ENCODE results near the gene TBC1D2B.

TBC1D2B gene

DNA sequence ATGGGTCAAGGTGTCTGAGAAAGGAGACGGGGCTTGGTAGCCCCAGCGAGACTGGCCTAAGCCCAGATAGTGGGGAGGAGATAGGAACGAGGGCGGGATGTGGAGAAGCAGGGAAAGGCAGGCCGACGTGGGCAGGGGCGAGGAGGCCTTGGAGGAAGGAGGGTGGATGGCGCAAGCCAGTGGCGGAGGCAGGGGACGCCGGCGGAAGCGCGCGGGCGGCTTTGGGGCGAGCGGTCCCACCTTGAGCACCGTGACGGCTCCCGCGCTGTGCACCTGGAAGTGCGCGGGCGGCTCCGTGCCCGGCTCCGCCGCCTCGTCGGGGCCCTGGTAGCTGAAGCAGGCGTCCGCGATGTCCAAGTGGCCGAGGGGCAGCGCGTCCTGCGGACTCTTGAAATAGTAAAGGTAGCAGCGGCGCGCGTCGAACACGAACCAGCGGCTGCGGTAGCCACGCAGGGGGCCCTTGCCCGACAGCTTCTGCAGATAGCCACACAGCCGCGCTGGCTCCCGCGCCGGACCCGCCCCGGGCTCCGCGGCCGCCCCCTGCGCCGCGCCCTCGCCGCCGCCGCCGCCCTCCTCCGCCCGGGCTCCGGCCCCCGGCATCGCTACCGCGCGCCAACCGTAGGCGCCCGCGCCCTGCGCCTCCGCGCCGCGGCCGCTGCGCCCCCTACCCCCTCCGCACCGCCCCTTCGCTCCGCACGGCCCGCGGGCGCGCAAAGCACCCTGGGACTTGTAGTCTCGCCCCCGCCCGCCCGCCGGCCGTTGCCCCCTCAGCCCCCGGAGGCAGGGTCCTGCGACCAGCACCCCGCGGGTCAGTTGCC lies at the start of gene TBC1D2B:
TSS of gene TBC1D2B (minus strand) at position 659 of the 818 bp plus-strand sequence. CDS start at position 600, 59 bp downstream.
- DNase-seq (ENCODE audit: low read depth in 3 of 3, low spot score in 1 of 3), result peak in 2 of 3 donors; percentile 43 to 67

DNA sequence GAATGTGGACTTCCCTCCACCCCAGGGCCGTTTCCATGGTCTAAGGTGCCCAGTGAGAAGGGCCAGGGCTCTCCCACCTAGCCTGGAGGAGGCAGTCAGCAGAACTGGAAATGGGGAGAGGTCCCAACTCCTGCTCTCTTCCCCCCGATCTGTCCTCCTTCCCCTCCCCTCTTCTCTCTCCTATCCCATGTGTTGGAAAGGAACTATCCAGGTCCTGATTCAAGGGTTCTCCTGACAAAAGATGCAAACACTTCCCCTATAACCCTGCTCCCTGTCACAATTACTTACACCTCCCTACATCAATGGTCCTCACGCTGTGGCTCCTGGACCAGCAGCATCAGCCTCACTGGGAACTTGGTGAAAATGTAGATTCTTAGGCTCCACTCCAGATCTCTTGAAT lies 47.8 kb upstream of the TBC1D2B start:
- DNase-seq (ENCODE audit: low read depth in 3 of 3, low spot score in 1 of 3), result no peak

DNA sequence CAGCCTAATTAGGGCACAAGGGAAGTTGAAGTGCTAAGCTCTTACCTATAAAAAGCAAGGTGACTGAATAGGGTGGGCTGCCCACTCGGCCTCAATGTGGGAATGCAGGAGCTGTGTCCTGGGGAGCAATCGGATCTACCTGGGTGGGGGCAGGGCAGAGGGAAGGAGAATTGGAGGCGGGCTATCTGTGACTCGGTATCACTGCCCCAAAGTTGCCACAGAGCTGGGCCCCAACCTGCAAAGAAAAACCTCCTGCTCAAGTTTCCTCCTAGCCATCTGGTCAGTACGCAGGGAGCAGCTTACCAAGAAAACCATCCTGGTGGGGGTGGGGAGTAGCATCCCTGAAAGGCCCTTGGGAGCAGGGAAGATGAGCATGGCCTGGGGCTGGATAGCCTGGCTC lies 43.0 kb upstream of the TBC1D2B start:
- DNase-seq (ENCODE audit: low read depth in 3 of 3, low spot score in 1 of 3), result no peak

DNA sequence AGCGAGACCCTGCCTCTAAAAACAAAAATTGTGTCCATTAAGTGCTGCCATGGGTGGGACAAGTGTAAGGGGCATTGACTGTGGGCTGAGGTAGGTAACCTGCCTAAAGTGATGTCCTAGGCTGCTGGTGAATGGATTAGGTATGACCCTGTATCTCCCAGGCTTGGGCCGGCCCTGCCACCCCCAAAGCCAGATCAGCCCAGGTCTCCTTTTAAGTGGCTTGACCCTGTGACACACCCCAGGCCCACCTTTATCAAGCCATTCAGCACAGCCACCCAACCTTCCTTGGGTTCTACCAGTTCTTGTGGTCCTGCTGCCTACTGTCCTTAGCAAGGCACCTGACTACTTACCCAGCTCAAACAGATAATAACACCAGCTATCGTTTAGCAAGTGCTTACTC lies 35.0 kb upstream of the TBC1D2B start:
- no peak for DNase-seq (ENCODE audit: low read depth in 3 of 3, low spot score in 1 of 3)

DNA sequence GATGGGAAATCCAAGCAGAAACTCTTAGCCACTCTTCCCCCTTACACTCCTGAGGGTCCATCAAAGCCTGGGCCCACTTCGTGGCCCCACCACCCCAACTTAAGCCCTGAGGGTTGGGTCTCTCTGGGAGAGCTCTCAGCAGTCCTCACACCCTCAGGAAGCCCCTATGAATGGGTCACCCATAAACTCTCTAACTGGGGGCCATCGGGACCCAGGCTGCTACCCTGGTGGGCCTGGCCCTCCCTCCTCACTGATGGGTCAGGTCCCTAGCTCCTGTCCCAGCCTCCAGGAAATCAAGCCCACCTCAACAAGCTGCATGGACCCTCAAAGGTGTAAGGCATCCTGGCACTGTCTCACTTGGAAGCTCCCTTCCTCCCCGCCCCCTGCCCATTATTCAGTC lies 34.3 kb upstream of the TBC1D2B start:
- no peak for DNase-seq (ENCODE audit: low read depth in 3 of 3, low spot score in 1 of 3)

DNA sequence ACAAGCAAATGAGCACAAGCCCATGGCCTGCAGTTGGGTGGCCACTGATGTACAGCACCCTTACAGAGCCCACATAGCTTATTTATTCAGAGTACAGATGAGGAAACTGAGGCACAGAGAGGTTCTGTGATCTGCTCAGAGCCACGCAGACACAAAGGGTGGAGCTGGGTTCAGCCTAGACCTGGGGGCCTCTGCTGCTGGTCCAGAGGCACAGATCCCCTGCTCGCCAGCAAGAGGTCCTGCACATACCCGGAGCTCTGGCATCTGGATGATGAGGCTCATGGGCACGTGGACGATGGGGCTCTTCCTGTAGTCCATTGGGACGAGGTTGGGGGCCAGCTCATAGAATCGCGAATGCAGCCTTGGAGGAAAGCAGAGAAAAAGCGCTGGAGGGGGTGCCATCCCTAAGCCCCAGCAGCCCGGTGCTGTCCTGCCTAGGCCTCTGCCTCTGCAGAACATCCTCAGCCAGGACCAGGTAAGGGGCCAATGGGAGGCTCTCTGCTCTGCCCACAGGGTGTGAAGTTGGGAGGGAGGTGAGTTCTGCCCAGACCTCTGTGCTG lies 33.5 kb upstream of the TBC1D2B start:
- DNase-seq (ENCODE audit: low read depth in 3 of 3, low spot score in 1 of 3), result no peak

DNA sequence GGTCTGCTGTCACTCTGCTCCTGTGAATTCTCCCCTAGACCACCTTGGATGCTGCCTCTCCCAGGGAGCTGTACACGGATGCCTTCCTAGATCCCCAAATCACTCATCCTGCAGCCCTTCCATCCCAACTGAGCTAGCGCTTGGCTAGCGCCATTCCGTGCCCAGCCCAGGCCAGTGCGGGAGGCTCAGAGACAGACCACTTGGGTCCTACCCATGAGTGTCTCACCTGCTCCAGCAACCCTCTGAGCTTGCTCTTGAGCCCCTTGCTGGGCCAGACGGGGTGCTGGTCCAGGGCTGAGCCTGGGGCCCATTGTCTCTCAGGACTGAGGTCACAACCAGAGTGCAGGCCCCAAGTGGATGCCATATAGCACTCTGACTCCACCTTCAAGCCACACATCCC lies 32.6 kb upstream of the TBC1D2B start:
- no peak for DNase-seq (ENCODE audit: low read depth in 3 of 3, low spot score in 1 of 3)

DNA sequence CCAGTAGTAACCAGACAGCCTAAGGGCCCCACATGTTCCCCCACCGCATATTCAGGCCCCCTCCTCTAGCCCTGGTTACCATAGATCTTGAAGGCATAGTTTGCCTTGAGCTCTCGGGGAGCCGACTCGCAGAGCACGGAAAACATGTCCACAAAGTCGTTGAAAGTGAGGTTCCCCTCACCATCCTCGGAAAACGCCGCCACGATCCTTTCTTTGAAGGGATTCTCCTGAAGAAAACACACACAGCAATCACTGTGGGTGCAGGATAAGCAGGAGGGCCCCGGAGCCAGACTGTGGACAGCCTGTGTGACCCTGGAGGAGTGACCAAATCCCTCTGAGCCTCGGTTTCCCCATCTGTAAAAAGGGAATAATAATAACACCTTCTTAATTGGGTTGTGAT lies 31.6 kb upstream of the TBC1D2B start:
- DNase-seq (ENCODE audit: low read depth in 3 of 3, low spot score in 1 of 3), result no peak

DNA sequence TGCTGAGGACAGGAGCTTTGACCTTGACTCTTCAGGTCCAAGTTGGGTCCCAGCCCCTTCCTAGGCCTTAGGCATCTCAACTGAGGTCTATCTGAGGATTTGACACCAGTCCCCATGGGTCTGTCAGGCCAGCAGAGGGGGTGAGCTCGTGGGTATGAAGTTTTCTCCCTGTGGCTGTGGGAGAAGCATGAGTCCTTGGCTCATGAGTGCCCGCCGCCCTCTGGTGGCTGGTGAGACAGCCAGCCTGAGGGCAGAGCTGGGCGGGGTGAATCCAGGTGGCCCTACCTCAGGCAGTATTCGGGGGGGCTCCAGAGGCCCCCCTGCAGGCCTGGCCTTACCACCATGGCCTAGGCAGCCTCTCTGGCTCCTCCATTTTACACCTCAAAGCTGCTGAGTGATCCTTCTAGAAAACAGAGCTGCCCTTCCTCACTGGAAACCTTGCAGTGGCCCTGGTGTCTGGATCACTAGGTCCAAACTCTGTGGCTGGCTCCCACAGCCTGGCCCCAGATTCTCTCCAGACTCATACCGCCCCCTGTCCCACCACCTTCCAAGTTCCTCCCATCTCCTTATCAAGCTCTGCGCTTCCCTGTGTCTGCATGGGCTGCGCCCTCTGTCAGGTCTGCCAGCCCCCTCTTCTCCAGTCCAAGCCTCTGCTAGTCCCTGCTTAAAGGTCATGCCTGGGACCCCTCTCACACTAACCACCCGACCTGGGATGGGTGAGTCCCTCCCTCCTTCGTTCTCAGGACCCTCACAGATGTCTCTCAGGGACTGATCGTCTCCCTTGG lies 31.0 kb upstream of the TBC1D2B start:
- DNase-seq (ENCODE audit: low read depth in 3 of 3, low spot score in 1 of 3), result peak; percentile 64 to 69 (median 64)

DNA sequence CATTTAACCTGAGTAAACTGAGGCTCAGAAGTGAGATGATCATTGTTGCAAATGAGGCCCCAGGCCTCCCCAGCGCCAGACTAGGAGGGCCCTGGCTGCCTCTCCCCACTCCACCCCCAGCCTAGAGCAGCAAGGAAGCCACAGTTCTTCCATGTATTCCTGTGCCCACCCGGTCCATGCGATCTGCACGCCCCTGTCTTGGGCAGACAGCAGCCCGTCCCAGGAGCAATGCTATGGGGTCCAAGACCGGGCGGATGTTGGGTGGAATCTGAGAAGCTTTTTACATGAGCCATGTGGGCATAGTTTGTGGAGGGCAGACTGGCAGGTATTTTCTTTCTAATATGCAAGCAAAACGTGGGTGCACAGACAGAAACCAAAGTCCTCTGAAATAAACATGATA lies 30.0 kb upstream of the TBC1D2B start:
- no peak for DNase-seq (ENCODE audit: low read depth in 3 of 3, low spot score in 1 of 3)

DNA sequence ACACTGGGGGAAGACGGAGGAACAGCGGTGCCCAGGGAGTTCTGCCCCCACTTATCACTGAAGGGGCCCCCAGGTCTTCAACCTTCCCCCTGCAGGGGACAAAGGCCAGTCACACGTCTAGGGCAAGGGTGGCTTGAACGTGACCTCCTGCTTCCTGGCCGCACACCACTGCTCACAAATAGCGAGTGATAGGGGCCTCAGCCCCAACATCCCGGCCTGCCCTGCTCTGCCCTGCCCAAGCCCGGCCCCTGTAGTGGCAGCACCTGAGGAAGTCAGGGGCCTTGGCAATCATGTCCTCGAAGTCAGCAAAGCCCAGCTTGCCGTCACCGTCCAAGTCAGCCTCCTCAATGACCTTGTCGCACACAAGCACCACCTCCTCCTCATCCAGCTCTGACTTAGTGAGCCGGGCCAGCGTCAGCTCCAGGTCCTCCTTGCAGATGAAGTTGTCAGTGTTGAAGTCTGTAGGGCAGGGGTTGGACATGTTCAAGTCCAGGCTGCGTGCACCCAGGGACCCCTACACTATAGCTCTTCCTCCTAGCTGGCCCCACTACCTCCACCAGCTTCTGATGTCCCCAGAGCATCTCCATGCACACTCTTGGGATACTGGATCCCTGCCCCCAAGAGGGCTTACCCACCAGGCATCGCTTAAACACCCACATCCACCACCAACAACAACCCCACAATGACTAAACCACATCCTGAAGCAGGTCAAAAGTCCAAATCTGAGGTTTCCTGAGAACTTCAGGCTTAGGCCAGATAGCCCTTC lies 28.1 kb upstream of the TBC1D2B start:
- no peak for DNase-seq (ENCODE audit: low read depth in 3 of 3, low spot score in 1 of 3)

DNA sequence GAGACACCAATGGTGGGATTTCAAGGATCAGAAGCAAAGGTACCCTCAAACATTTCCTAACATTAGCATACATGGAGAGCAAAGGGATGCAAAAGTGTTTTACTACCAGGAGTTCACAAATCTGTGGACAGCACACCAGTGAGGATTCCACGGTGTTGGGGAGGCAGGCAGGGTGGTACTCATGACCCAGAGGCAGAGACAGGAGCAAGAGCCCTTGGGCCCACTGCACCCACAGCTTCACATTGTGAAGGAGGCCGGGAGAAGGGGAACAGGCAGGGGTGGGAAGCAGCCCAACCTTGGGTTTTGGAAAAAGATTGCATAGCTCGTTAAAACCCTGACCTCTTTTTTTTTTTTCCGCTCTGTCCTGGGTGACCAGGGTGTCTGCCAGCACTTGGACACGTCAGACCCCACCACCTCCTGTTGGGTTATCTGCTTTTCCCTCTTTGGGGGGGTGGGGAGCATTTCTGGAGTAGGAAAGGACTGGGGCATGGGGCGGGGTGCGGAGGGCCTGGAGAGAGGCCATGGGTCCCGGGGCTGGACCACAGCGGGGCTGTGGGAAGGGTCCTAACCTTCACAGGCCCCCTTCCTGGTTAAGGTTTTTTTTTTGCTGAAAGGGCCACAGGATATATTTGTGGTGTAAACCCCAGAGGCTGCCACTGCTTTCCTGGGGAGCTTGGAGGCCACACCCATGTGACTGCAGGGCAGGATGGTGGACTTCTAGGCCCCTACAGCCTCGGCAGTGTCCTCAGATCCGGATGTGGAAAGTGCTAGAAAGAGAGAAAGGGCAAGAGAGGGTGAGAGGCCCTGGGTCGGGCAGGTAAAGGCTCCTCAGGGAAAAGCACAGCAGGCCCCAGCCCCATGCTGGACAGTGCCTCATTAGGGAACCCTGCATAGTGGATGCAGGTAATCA lies 27.3 kb upstream of the TBC1D2B start:
- DNase-seq (ENCODE audit: low read depth in 3 of 3, low spot score in 1 of 3), result no peak

DNA sequence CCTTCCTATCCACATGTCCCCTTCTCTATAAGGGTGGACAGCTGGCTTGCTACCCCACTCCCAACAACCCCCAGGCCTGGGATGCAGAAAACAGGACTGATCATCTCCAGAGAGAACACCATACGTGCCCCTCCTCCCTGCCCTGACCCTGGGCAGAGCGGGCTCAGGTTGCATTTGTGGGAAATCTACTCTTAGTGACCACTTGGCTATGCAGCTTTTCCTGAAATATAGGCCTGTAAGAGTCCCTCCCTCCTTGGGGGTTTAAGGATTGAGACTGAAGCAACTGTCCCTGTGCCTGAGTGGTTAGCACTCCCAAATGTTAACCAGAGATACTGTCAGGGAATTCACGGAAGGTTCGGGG lies 26.6 kb upstream of the TBC1D2B start:
- no peak for DNase-seq (ENCODE audit: low read depth in 3 of 3, low spot score in 1 of 3)

DNA sequence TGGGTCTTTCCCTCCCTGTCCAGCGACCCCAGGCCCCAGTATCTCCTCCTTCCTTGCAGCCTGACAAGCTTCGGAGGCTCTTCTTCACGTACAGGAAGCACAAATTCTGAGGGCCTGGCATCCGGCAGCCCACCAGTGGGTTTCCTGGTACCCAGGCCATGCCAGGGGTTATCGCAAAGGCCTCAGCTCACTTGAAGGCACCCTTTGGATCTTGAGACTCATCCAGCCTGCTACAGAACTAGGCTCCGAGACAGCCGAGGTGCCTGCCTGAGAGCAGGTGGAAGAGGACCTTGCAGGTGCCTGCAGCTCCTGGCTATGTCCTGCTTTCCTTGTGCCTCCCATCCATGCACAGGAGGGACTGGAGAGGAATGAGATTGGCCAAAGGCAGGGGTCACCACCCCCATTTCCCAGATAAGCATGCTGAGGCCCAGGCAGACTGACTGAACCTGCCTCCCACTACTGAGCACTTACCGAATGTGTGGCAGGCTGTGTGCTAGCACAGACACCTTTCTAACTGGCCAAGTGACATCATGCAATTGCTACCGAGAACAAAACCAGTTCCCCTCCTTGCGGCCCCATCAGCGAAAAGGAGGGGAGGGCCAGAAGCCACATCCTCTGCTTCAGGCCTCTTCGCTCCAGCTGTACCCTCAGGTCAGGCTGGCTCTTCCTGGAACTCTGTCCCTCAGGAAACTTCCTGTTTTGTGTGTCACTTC lies 26.1 kb upstream of the TBC1D2B start:
- DNase-seq (ENCODE audit: low read depth in 3 of 3, low spot score in 1 of 3), result peak in 2 of 3 donors; percentile 13 to 15

DNA sequence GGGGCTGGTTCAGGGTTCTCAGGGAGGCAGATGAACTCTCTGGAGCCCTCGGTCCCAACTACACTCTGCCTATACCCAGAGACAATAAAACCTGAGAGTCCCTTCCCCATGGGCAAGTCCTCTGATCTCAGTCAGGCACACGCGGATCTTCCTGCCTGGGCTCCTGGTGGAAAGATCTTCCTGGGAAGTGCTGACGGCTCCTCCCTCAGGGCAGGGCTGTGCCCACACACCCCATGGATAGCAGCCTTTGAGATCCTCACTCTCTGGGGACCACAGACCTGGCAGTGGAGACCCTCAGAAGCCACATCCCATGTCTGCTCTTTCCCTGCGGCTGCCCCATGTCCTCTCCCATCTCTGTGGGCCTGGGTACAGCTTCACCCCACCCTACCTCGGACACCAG lies 25.2 kb upstream of the TBC1D2B start:
- no peak for DNase-seq (ENCODE audit: low read depth in 3 of 3, low spot score in 1 of 3)

DNA sequence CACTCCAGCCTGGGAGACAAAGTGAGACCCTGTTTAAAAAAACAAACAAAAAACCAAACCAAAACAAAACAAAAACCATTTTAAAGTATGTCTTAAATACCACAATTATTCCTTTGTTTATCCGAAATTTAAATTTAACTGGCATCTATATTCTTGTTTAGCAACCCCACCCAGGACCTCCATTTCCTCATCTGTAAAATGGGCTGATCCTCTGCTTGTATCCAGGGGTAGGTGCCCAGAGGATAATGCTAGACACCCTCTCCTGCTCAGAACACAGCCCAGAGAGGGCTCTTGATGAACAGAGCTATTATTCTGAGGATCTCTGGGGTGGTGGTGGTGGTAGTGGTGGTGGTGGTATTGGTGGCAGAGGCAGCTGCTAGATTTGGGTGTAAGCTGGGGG lies 24.7 kb upstream of the TBC1D2B start:
- DNase-seq (ENCODE audit: low read depth in 3 of 3, low spot score in 1 of 3), result no peak

DNA sequence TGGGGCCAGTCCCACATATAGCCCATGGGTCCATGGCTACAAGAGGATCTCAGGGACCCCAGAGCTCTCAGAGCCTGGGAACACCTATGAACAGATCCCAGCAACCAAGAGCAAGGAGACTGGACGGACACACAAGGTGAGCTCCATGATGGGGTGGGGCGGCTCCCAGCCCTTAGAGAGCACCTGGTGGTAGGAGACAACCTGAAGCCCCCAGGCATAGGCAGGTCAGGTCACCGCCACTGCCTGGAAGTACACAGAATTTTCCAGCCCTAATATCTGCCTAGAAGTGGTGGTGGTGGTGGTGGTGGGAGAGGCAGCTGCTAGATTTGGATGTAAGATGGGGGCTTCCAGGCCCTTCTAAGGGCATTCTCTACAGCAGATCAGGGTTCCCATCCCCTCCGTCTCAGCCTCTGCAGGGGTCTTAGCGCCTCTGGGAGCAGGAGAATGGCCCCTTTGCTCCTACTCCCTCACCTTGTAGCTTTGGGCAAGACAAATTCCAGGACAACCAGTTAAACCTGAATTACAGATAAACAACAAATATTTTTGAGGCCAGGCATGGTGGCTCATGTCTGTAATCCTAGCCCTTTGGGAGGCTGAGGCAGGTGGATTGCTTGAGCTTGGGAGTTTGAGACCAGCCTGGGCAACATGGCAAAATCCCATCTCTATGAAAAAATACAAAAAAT lies 24.1 kb upstream of the TBC1D2B start:
- DNase-seq (ENCODE audit: low read depth in 3 of 3, low spot score in 1 of 3), result no peak

DNA sequence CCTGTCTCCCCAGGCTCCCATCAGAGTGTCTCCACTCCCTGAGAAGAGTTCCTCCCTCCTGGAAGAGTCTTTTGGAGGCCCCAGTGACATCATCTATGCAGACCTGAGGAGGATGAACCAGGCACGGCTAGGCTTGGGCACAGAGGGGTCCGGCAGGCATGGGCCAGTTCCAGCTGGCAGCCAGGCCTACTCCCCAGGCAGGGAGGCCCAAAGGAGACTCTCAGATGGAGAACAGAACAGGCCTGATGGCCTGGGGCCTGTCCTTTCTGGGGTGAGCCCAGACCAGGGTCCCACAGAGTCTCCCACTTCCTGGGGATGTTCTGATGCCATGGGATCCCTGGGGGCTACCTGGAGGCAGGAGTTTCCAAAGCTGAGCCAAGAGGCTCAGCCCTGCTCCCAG lies 23.4 kb upstream of the TBC1D2B start:
- no peak for DNase-seq (ENCODE audit: low read depth in 3 of 3, low spot score in 1 of 3)

DNA sequence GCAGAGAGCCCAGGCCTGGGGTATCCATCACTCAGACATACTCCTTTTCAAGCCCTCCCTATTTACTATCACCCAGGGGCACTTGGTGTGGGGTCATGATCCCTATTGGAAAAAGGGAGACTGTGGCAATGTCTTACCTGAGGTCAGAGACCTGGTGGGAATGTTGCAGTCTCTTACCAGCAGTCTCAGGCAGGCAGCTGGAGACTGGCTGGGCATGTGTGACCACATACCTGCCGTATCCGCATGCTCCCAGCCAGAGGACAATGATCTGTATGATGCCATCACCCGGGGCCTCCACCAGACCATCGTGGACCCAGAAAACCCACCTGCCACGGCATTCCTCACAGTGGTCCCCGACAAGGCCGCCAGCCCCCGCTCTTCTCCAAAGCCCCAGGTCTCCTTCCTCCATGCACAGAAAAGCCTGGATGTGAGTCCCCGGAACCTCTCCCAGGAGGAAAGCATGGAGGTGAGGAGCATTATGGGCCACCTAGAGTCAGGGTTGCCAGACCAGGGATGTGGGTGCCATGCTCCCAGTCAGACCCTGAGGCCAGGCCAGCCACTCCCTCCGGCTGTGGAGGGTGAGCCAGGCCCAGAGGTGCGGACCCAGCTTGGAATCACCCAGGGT lies 20.7 kb upstream of the TBC1D2B start:
- DNase-seq (ENCODE audit: low read depth in 3 of 3, low spot score in 1 of 3), result no peak
